HepG2 (cell line): ENCODE measurements around the gene FBF1. TPM values are rescaled to one million over a fixed set of nuclear protein-coding genes. Genes with fewer than 3 reads are reported as not detected.
A peak's percentile ranks its signal among the peaks of the same experiment; 100 is the strongest.

Experiments used
- MYC ChIP-seq: sonication (generic); formaldehyde crosslinking; IDR thresholded peaks from 2 replicates; pipeline ENCODE4 v1.9.0; 2021; ENCODE audit warnings: missing genetic modification reagents, borderline replicate concordance
- SALL1 ChIP-seq: sonication (generic); formaldehyde crosslinking; IDR thresholded peaks from 2 replicates; pipeline ENCODE4 v1.8.0; 2022; ENCODE audit warnings: mild to moderate bottlenecking, missing genetic modification reagents
- ZBTB20 ChIP-seq: sonication (generic); formaldehyde crosslinking; IDR thresholded peaks from 2 replicates; pipeline ENCODE4 v1.8.1; 2023; ENCODE audit warnings: missing genetic modification reagents, low read depth, mild to moderate bottlenecking, borderline replicate concordance
- ZFAT ChIP-seq: sonication (generic); formaldehyde crosslinking; conservative IDR thresholded peaks from 2 replicates; pipeline ENCODE4 v1.8.1; 2023; ENCODE audit warnings: missing genetic modification reagents, inconsistent platforms
- ZFY ChIP-seq: sonication (generic); formaldehyde crosslinking; IDR thresholded peaks from 2 replicates; pipeline ENCODE4 v1.4.0; 2020; ENCODE audit warnings: missing genetic modification reagents
- ZNF205 ChIP-seq: IDR thresholded peaks from 2 replicates; pipeline ENCODE4 v1.6.1; 2018; ENCODE audit warnings: missing biosample characterization, missing genetic modification reagents
- ZNF367 ChIP-seq: sonication (generic); formaldehyde crosslinking; IDR thresholded peaks from 2 replicates; pipeline ENCODE4 v1.4.0; 2020; ENCODE audit warnings: missing genetic modification reagents, borderline replicate concordance
- ZNF552 ChIP-seq: sonication (generic); formaldehyde crosslinking; IDR thresholded peaks from 2 replicates; pipeline ENCODE4 v1.9.0; 2022; ENCODE audit warnings: missing genetic modification reagents, mild to moderate bottlenecking, borderline replicate concordance
- polyA plus RNA-seq, 8 experiments: library from polyadenylated mRNA; depleted of rRNA in 3 of 8; stranded (reverse) in 7 of 8; unstranded in 1 of 8; fragments of >200 nt; fragmentation: Illumina TruSeq in 4 of 8; extraction: Trizol in 4 of 8; gene quantifications; 2 replicates each; pipeline versions ENCODE4 v1.2.1 to v1.2.3, GENCODE V29; 2011 to 2016; ENCODE audit warnings: low read depth in 4 of 8, missing spikeins in 1 of 8, mixed read lengths in 1 of 8; ENCODE audit not compliant: insufficient read depth in 1 of 8
- total RNA-seq, 5 experiments: library from RNA; depleted of rRNA; stranded (reverse); fragments of >200 nt; fragmentation: Illumina TruSeq; extraction: Trizol; gene quantifications; 2 replicates each; pipeline ENCODE4 v1.2.3, GENCODE V29; 2016; ENCODE audit warnings: low read depth in 1 of 5
- TF ChIP-seq, protein P1 (sequence below): sonication (generic); formaldehyde crosslinking; IDR thresholded peaks from 2 replicates; pipeline ENCODE4 v1.4.0; 2020; ENCODE audit warnings: missing genetic modification reagents, borderline replicate concordance
- TF ChIP-seq, protein P2 (sequence below): IDR thresholded peaks from 2 replicates; pipeline ENCODE4 v1.6.1; 2016; ENCODE audit warnings: missing biosample characterization, missing genetic modification reagents, low read depth
- TF ChIP-seq, protein P3 (sequence below), 2 experiments: IDR thresholded peaks; 2 replicates each; pipeline ENCODE4 v1.6.1; 2011 to 2012; ENCODE audit warnings: low read length in 2 of 2, borderline replicate concordance in 1 of 2, low read depth in 1 of 2, mild to moderate bottlenecking in 1 of 2, moderate library complexity in 1 of 2
- TF ChIP-seq, protein P4 (sequence below): sonication (generic); formaldehyde crosslinking; IDR thresholded peaks from 2 replicates; pipeline ENCODE4 v1.5.0; 2020; ENCODE audit warnings: mild to moderate bottlenecking, missing genetic modification reagents
- TF ChIP-seq, protein P5 (sequence below): sonication (generic); formaldehyde crosslinking; IDR thresholded peaks from 2 replicates; pipeline ENCODE4 v1.4.0; 2020; ENCODE audit warnings: missing genetic modification reagents

FBF1 gene
- total and polyA plus RNA-seq, 2 of the 13 experiments (the other 11 are each of a cell fraction or from before 2014, with no cell fraction given), result 2.4 to 8.1 TPM

DNA sequence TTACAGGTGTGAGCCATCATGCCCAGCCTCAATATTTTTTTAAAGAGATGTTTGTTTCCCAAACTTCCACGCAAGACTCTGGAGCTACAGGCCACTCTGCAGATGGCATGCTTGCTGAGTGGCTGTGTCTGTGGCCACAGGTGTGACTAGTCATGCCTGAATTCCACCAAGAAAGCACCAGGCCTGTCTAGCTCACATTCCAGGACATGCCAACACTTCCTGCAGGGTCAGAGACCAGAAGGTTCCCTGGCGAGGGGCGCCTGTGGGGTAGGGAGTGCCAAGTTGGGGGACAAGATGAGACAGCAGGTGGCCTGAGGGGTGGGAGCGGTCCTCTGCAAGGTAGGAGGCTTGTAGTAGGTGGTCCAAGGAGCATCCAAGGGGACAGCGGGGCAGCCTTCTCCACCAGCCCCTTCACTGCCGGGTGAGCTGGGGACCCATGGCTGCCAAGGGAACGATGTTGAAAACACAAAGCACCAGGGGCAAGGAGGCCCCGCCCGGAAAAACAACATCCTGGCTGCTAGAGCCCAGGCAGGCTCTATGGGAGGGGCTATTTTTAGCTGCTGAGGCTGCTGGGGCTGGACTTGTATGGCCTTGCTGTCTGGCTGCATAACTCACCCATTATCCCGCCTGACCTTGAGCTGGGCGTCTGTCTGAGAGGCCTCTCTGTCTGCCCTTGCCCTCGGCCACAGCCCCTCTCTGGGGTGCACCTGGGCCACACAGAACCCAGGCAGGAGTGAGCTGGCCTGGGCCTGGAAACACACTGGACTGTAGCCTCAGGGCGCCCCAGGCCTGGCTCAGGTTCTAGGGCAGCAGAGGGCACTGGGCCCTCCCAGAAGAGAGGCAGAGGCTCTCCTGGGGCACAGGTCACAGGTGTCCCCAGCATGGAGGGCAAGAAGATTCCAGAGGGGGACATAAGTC lies 68.1 kb downstream of the FBF1 start (continued):
- TF ChIP-seq, protein P1, sequence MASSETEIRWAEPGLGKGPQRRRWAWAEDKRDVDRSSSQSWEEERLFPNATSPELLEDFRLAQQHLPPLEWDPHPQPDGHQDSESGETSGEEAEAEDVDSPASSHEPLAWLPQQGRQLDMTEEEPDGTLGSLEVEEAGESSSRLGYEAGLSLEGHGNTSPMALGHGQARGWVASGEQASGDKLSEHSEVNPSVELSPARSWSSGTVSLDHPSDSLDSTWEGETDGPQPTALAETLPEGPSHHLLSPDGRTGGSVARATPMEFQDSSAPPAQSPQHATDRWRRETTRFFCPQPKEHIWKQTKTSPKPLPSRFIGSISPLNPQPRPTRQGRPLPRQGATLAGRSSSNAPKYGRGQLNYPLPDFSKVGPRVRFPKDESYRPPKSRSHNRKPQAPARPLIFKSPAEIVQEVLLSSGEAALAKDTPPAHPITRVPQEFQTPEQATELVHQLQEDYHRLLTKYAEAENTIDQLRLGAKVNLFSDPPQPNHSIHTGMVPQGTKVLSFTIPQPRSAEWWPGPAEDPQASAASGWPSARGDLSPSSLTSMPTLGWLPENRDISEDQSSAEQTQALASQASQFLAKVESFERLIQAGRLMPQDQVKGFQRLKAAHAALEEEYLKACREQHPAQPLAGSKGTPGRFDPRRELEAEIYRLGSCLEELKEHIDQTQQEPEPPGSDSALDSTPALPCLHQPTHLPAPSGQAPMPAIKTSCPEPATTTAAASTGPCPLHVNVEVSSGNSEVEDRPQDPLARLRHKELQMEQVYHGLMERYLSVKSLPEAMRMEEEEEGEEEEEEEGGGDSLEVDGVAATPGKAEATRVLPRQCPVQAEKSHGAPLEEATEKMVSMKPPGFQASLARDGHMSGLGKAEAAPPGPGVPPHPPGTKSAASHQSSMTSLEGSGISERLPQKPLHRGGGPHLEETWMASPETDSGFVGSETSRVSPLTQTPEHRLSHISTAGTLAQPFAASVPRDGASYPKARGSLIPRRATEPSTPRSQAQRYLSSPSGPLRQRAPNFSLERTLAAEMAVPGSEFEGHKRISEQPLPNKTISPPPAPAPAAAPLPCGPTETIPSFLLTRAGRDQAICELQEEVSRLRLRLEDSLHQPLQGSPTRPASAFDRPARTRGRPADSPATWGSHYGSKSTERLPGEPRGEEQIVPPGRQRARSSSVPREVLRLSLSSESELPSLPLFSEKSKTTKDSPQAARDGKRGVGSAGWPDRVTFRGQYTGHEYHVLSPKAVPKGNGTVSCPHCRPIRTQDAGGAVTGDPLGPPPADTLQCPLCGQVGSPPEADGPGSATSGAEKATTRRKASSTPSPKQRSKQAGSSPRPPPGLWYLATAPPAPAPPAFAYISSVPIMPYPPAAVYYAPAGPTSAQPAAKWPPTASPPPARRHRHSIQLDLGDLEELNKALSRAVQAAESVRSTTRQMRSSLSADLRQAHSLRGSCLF (CRISPR knock-in tag), result 0 out of 2 replicates have a peak, but pooled peaks have one; percentile 55
- TF ChIP-seq ZNF367 (CRISPR knock-in tag) (no peak; the same call in 1 of the 2 replicates), ZNF552 (CRISPR knock-in tag) (peak; percentile 80; the same call in 1 of the 2 replicates), ZNF205 (CRISPR knock-in tag) (peak; percentile 85), MYC (peak; percentile 84), ZFAT (CRISPR knock-in tag) (no peak), ZFY (CRISPR knock-in tag) (peak; percentile 94), SALL1 (CRISPR knock-in tag) (peak; percentile 98), ZBTB20 (CRISPR knock-in tag) (peak; percentile 87)
- TF ChIP-seq, protein P2, sequence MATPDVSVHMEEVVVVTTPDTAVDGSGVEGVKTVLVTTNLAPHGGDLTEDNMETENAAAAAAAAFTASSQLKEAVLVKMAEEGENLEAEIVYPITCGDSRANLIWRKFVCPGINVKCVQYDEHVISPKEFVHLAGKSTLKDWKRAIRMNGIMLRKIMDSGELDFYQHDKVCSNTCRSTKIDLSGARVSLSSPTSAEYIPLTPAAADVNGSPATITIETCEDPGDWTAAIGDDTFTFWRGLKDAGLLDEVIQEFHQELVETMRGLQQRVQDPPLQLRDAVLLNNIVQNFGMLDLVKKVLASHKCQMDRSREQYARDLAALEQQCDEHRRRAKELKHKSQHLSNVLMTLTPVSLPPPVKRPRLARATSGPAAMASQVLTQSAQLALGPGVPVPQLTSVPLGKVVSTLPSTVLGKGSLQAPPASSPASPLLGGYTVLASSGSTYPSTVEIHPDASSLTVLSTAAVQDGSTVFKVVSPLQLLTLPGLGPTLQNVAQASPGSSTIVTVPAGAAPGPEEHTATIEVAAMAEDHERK, result no peak
- TF ChIP-seq, protein P3, sequence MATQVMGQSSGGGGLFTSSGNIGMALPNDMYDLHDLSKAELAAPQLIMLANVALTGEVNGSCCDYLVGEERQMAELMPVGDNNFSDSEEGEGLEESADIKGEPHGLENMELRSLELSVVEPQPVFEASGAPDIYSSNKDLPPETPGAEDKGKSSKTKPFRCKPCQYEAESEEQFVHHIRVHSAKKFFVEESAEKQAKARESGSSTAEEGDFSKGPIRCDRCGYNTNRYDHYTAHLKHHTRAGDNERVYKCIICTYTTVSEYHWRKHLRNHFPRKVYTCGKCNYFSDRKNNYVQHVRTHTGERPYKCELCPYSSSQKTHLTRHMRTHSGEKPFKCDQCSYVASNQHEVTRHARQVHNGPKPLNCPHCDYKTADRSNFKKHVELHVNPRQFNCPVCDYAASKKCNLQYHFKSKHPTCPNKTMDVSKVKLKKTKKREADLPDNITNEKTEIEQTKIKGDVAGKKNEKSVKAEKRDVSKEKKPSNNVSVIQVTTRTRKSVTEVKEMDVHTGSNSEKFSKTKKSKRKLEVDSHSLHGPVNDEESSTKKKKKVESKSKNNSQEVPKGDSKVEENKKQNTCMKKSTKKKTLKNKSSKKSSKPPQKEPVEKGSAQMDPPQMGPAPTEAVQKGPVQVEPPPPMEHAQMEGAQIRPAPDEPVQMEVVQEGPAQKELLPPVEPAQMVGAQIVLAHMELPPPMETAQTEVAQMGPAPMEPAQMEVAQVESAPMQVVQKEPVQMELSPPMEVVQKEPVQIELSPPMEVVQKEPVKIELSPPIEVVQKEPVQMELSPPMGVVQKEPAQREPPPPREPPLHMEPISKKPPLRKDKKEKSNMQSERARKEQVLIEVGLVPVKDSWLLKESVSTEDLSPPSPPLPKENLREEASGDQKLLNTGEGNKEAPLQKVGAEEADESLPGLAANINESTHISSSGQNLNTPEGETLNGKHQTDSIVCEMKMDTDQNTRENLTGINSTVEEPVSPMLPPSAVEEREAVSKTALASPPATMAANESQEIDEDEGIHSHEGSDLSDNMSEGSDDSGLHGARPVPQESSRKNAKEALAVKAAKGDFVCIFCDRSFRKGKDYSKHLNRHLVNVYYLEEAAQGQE (IDR thresholded peaks at IDR 0.05; ENCODE audit: borderline replicate concordance in 1 of 2, low read depth in 1 of 2, low read length in 2 of 2), result peak in 1 of 2 experiments; percentile 55; a peak in 1 of 4 replicates
- TF ChIP-seq, protein P4, sequence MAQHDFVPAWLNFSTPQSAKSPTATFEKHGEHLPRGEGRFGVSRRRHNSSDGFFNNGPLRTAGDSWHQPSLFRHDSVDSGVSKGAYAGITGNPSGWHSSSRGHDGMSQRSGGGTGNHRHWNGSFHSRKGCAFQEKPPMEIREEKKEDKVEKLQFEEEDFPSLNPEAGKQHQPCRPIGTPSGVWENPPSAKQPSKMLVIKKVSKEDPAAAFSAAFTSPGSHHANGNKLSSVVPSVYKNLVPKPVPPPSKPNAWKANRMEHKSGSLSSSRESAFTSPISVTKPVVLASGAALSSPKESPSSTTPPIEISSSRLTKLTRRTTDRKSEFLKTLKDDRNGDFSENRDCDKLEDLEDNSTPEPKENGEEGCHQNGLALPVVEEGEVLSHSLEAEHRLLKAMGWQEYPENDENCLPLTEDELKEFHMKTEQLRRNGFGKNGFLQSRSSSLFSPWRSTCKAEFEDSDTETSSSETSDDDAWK (CRISPR knock-in tag), result no peak
- TF ChIP-seq, protein P5, sequence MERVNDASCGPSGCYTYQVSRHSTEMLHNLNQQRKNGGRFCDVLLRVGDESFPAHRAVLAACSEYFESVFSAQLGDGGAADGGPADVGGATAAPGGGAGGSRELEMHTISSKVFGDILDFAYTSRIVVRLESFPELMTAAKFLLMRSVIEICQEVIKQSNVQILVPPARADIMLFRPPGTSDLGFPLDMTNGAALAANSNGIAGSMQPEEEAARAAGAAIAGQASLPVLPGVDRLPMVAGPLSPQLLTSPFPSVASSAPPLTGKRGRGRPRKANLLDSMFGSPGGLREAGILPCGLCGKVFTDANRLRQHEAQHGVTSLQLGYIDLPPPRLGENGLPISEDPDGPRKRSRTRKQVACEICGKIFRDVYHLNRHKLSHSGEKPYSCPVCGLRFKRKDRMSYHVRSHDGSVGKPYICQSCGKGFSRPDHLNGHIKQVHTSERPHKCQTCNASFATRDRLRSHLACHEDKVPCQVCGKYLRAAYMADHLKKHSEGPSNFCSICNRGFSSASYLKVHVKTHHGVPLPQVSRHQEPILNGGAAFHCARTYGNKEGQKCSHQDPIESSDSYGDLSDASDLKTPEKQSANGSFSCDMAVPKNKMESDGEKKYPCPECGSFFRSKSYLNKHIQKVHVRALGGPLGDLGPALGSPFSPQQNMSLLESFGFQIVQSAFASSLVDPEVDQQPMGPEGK (CRISPR knock-in tag), result peak; percentile 99
